Panc1 (cell line): ENCODE measurements around the gene MTHFD2. TPM values are rescaled to one million over a fixed set of nuclear protein-coding genes. Genes with fewer than 3 reads are reported as not detected.

Experiments used
- ATAC-seq: fragments of 200-7000 bp; cut with Tn5 transposase; 2 replicates; pipeline ENCODE4 v1.9.1; 2020; ENCODE audit warnings: mild to moderate bottlenecking, moderate library complexity
- BruUV-seq: library from RNA; stranded (reverse); fragments of 400-500 nt; replicated peaks from 2 replicates; lab custom pipeline; 2021; lab: Mats Ljungman, UMichigan
- CTCF ChIA-PET: fragments of 300-600 bp; sonication (Branson Sonifier 250); formaldehyde crosslinking; loops from one replicate; lab custom pipeline; 2022; ENCODE audit warnings: antibody characterized with exemption; lab: Charles Lee
- POLR2A ChIA-PET: fragments of 300-600 bp; sonication (Branson Sonifier 250); formaldehyde crosslinking; loops from one replicate; lab custom pipeline; 2022; ENCODE audit warnings: antibody characterized with exemption; lab: Charles Lee
- DNase-seq: peaks from one replicate; pipeline ENCODE4 v3.0.0-alpha.2; 2010; ENCODE audit warnings: low read depth, low spot score
- H3K27ac ChIP-seq: 2 replicates; pipeline ENCODE4 v1.5.1; 2011; ENCODE audit warnings: mild to moderate bottlenecking, low read length, inconsistent platforms
- H3K27me3 ChIP-seq: fragments of 200-500 bp; sonication (Bioruptor generic); 2 replicates; pipeline ENCODE4 v1.6.0; 2014; ENCODE audit warnings: low read length, inconsistent platforms; ENCODE audit not compliant: control insufficient read depth, insufficient read depth
- H3K36me3 ChIP-seq: fragments of 200-500 bp; sonication (Bioruptor generic); 2 replicates; pipeline ENCODE4 v1.5.1; 2014; ENCODE audit warnings: inconsistent platforms, mild to moderate bottlenecking, low read length, moderate library complexity; ENCODE audit not compliant: control insufficient read depth, insufficient read depth
- H3K4me1 ChIP-seq: 2 replicates; pipeline ENCODE4 v1.5.1; 2011; ENCODE audit warnings: inconsistent platforms, mild to moderate bottlenecking, low read length, moderate library complexity; ENCODE audit not compliant: control insufficient read depth, insufficient read depth
- H3K4me3 ChIP-seq, 2 experiments: 2 replicates each; pipeline ENCODE4 v1.5.1; 2011 to 2012; ENCODE audit warnings: low read depth in 2 of 2, low read length in 2 of 2, mild to moderate bottlenecking in 2 of 2, inconsistent platforms in 1 of 2, moderate library complexity in 1 of 2
- H3K9me3 ChIP-seq: fragments of 200-500 bp; sonication (Bioruptor generic); 2 replicates; pipeline ENCODE4 v1.5.1; 2014; ENCODE audit warnings: low read depth, mild to moderate bottlenecking, inconsistent platforms, low read length, moderate library complexity; ENCODE audit not compliant: control insufficient read depth, insufficient read depth
- POLR2AphosphoS5 ChIP-seq: IDR thresholded peaks from 2 replicates; pipeline ENCODE4 v1.6.1; 2012; ENCODE audit warnings: mild to moderate bottlenecking, low read depth, low read length, moderate library complexity
- SIN3A ChIP-seq: IDR thresholded peaks from 2 replicates; pipeline ENCODE4 v1.6.1; 2012; ENCODE audit warnings: low read depth, mild to moderate bottlenecking, low read length, moderate library complexity, borderline replicate concordance; ENCODE audit not compliant: insufficient read depth
- TCF7L2 ChIP-seq: IDR thresholded peaks from 2 replicates; pipeline ENCODE4 v1.6.1; 2011; ENCODE audit warnings: mild to moderate bottlenecking, low read depth, low read length, inconsistent platforms
- in situ Hi-C: cut with HindIII; loops from 2 replicates; pipeline ENCODE4 v1.10.0; 2016; ENCODE audit warnings: low sequenced_read_pairs, low pct_unique_long_range_greater_than_20kb
- intact Hi-C: fragments of 100-400 bp; cut with micrococcal nuclease; formaldehyde crosslinking; loops from one replicate; pipeline ENCODE4 v1.10.0; 2022; ENCODE audit not compliant: unreplicated experiment
- total RNA-seq: library from RNA; stranded (reverse); gene quantifications from one replicate; pipeline ENCODE4 v1.2.1, GENCODE V29; 2021; ENCODE audit not compliant: unreplicated experiment
- TF ChIP-seq, protein P1 (sequence below), 2 experiments: IDR thresholded peaks; 2 replicates each; pipeline ENCODE4 v1.6.1; 2011 to 2012; ENCODE audit warnings: low read depth in 2 of 2, control low read depth in 1 of 2, low read length in 1 of 2, mild to moderate bottlenecking in 1 of 2, moderate library complexity in 1 of 2; ENCODE audit not compliant: insufficient read depth in 1 of 2
- TF ChIP-seq, protein P2 (sequence below): fragments of 450-650 bp; IDR thresholded peaks from 2 replicates; pipeline ENCODE4 v1.5.1; 2017; ENCODE audit warnings: mild to moderate bottlenecking

The MTHFD2 gene
- total RNA-seq, 1 experiment from 2014 or later = 215 TPM

- POLR2A ChIA-PET = no interaction called here
- ATAC-seq = no peak
- CTCF ChIA-PET = interaction anchor here (0.6 kb wide), 1 partner anchor 21 kb away, joined by 4 read pairs; no protein-coding TSS in a partner anchor
Observed at GRCh38 chr2:74262681-74263080, 64.3 kb downstream of the MTHFD2 start.

DNA sequence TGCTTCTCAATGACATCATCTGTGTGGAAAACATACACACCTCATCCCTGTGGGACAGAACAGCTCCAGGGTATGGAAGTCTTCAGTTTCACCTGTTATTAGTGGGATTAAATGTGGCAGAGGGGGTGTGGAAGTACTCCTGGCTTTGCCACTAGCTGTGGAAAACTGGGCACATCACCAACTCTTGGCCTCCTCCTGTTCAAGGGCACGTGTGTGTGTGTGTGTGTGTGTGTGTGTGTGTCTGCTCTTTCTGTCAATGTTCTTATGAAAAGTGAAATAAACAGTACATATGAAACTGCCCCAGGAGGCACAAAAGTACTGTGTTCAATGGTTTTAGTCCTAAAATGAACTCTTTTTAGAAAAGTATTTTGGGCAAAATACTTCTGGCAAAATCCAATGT is 65.9 kb downstream of the MTHFD2 start:
- intact Hi-C loops = no loop called here
- TF ChIP-seq, protein P1, sequence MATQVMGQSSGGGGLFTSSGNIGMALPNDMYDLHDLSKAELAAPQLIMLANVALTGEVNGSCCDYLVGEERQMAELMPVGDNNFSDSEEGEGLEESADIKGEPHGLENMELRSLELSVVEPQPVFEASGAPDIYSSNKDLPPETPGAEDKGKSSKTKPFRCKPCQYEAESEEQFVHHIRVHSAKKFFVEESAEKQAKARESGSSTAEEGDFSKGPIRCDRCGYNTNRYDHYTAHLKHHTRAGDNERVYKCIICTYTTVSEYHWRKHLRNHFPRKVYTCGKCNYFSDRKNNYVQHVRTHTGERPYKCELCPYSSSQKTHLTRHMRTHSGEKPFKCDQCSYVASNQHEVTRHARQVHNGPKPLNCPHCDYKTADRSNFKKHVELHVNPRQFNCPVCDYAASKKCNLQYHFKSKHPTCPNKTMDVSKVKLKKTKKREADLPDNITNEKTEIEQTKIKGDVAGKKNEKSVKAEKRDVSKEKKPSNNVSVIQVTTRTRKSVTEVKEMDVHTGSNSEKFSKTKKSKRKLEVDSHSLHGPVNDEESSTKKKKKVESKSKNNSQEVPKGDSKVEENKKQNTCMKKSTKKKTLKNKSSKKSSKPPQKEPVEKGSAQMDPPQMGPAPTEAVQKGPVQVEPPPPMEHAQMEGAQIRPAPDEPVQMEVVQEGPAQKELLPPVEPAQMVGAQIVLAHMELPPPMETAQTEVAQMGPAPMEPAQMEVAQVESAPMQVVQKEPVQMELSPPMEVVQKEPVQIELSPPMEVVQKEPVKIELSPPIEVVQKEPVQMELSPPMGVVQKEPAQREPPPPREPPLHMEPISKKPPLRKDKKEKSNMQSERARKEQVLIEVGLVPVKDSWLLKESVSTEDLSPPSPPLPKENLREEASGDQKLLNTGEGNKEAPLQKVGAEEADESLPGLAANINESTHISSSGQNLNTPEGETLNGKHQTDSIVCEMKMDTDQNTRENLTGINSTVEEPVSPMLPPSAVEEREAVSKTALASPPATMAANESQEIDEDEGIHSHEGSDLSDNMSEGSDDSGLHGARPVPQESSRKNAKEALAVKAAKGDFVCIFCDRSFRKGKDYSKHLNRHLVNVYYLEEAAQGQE (IDR thresholded peaks at IDR 0.05; ENCODE audit: insufficient read depth in 1 of 2, low read depth in 2 of 2, low read length in 1 of 2) = no peak
- TF ChIP-seq SIN3A (no peak), TCF7L2 (no peak), POLR2AphosphoS5 (no peak)
- POLR2A ChIA-PET = no interaction called here
- DNase-seq = no peak
- 0 out of 2 replicates have a peak, but pooled peaks cover 3% of the 10 kb centered on the region for H3K4me1 ChIP-seq
- no peaks in the 10 kb centered on the region for H3K36me3 ChIP-seq
- in situ Hi-C loops = no loop called here
- no peak overlapping the region for H3K4me3 ChIP-seq
- no peak overlapping the region for H3K27ac ChIP-seq
- no peak for ATAC-seq
- CTCF ChIA-PET = interaction anchor here (0.6 kb wide), 1 partner anchor 70 kb away, joined by 4 read pairs; no protein-coding TSS in a partner anchor
- no TSS peak for BruUV-seq
- no peaks in the 10 kb centered on the region for H3K9me3 ChIP-seq
- H3K27me3 ChIP-seq = peaks cover 4% of the 10 kb centered on the region; the same call in 1 of the 2 replicates

More at GRCh38 chr2:74262681-74263080, 64.3 kb downstream of the MTHFD2 start:
- no peak overlapping the region for H3K4me3 ChIP-seq
- no peaks in the 10 kb centered on the region for H3K9me3 ChIP-seq
- DNase-seq = no peak
- no peaks in the 10 kb centered on the region for H3K27me3 ChIP-seq
- in situ Hi-C loops = no loop called here
- H3K27ac ChIP-seq = no peak overlapping the region
- TF ChIP-seq TCF7L2 = no peak
- no peak for TF ChIP-seq POLR2AphosphoS5
- TF ChIP-seq, protein P2, sequence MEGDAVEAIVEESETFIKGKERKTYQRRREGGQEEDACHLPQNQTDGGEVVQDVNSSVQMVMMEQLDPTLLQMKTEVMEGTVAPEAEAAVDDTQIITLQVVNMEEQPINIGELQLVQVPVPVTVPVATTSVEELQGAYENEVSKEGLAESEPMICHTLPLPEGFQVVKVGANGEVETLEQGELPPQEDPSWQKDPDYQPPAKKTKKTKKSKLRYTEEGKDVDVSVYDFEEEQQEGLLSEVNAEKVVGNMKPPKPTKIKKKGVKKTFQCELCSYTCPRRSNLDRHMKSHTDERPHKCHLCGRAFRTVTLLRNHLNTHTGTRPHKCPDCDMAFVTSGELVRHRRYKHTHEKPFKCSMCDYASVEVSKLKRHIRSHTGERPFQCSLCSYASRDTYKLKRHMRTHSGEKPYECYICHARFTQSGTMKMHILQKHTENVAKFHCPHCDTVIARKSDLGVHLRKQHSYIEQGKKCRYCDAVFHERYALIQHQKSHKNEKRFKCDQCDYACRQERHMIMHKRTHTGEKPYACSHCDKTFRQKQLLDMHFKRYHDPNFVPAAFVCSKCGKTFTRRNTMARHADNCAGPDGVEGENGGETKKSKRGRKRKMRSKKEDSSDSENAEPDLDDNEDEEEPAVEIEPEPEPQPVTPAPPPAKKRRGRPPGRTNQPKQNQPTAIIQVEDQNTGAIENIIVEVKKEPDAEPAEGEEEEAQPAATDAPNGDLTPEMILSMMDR = no peak
- TF ChIP-seq SIN3A = no peak
- TF ChIP-seq, protein P1 (IDR thresholded peaks at IDR 0.05; ENCODE audit: insufficient read depth in 1 of 2, low read depth in 2 of 2, low read length in 1 of 2) = no peak
- intact Hi-C loops = no loop called here
- H3K4me1 ChIP-seq = 0 out of 2 replicates have a peak, but pooled peaks cover 3% of the 10 kb centered on the region
- BruUV-seq = no TSS peak
- H3K36me3 ChIP-seq = no peaks in the 10 kb centered on the region
